Measurements from ENCODE around the gene CDH8. TPM values are rescaled to one million over a fixed set of nuclear protein-coding genes. Genes with fewer than 3 reads are reported as not detected.
A peak's percentile ranks its signal among the peaks of the same experiment; 100 is the strongest.
"Not testable (repeated sequence)": the region's sequence is repeated elsewhere in the genome, so short reads cannot be mapped to it uniquely, and the experiment has no call there.

The CDH8 gene
- total and polyA plus RNA-seq, 2 donors (not counting 1 experiment from before 2014, with no cell fraction given): not detected

GRCh38 chr16:61791464-61791863 lies 244.8 kb downstream of the CDH8 start:
- no peak overlapping the region for H3K9ac ChIP-seq (ENCODE audit: insufficient read depth, low read length)

GRCh38 chr16:61781855-61782254 lies 254.4 kb downstream of the CDH8 start:
- H3K27me3 ChIP-seq (ENCODE audit: control insufficient read depth, insufficient read depth, low read length); H3K4me2 ChIP-seq (ENCODE audit: extremely low read depth, insufficient read depth, low read length); H3K9me3 ChIP-seq (ENCODE audit: control insufficient read depth, insufficient read depth, low read depth, low read length); H2AFZ ChIP-seq (ENCODE audit: low read length); H3K79me2 ChIP-seq (ENCODE audit: control insufficient read depth, insufficient read depth, low read length); H3K4me3 ChIP-seq (replicated peaks in 1 of 4; ENCODE audit: control extremely low read depth in 1 of 4, insufficient read depth in 1 of 4, low read depth in 3 of 4, low read length in 4 of 4); H3K4me1 ChIP-seq (ENCODE audit: control insufficient read depth, extremely low read depth, insufficient read depth, low read length); H3K9ac ChIP-seq (ENCODE audit: insufficient read depth, low read length); H3K36me3 ChIP-seq (ENCODE audit: control insufficient read depth, insufficient read depth, low read length); DNase-seq (ENCODE audit: low read depth in 2 of 2); H4K20me1 ChIP-seq (ENCODE audit: control insufficient read depth, extremely low read depth, insufficient read depth, low read length); H3K27ac ChIP-seq (ENCODE audit: insufficient read depth, low read length): not testable (repeated sequence)

More at GRCh38 chr16:61791464-61791863, 244.8 kb downstream of the CDH8 start:
- no peak overlapping the region for H3K4me3 ChIP-seq (replicated peaks in 1 of 4; ENCODE audit: control extremely low read depth in 1 of 4, insufficient read depth in 1 of 4, low read depth in 3 of 4, low read length in 4 of 4)
- no peak overlapping the region for H2AFZ ChIP-seq (ENCODE audit: low read length)
- peak in 1 of 2 donors; percentile 60 for DNase-seq (ENCODE audit: low read depth in 2 of 2)
- no peaks in the 10 kb centered on the region for H4K20me1 ChIP-seq (ENCODE audit: control insufficient read depth, extremely low read depth, insufficient read depth, low read length)
- H3K9me3 ChIP-seq (ENCODE audit: control insufficient read depth, insufficient read depth, low read depth, low read length): no peaks in the 10 kb centered on the region
- H3K4me1 ChIP-seq (ENCODE audit: control insufficient read depth, extremely low read depth, insufficient read depth, low read length): no peaks in the 10 kb centered on the region
- H3K27ac ChIP-seq (ENCODE audit: insufficient read depth, low read length): no peak overlapping the region
- H3K27me3 ChIP-seq (ENCODE audit: control insufficient read depth, insufficient read depth, low read length): no peaks in the 10 kb centered on the region
- TF ChIP-seq CTCF (conservative IDR thresholded peaks at IDR 0.05 in 1 of 2, IDR thresholded peaks at IDR 0.05 in 1 of 2; ENCODE audit: low read depth in 1 of 2, low read length in 2 of 2) (no peak), EZH2 (IDR thresholded peaks at IDR 0.05; ENCODE audit: low read length, missing control alignments) (no peak)
- H3K4me2 ChIP-seq (ENCODE audit: extremely low read depth, insufficient read depth, low read length): no peak overlapping the region
- H3K36me3 ChIP-seq (ENCODE audit: control insufficient read depth, insufficient read depth, low read length): no peaks in the 10 kb centered on the region
- H3K79me2 ChIP-seq (ENCODE audit: control insufficient read depth, insufficient read depth, low read length): no peaks in the 10 kb centered on the region

GRCh38 chr16:61780161-61780560 lies 256.1 kb downstream of the CDH8 start:
- no peak for DNase-seq (ENCODE audit: low read depth in 2 of 2)
- H3K9ac ChIP-seq (ENCODE audit: insufficient read depth, low read length): no peak overlapping the region
- no peaks in the 10 kb centered on the region for H3K79me2 ChIP-seq (ENCODE audit: control insufficient read depth, insufficient read depth, low read length)
- no peaks in the 10 kb centered on the region for H3K9me3 ChIP-seq (ENCODE audit: control insufficient read depth, insufficient read depth, low read depth, low read length)
- no peak overlapping the region for H2AFZ ChIP-seq (ENCODE audit: low read length)
- H3K4me1 ChIP-seq (ENCODE audit: control insufficient read depth, extremely low read depth, insufficient read depth, low read length): no peaks in the 10 kb centered on the region
- H3K36me3 ChIP-seq (ENCODE audit: control insufficient read depth, insufficient read depth, low read length): no peaks in the 10 kb centered on the region
- H3K4me2 ChIP-seq (ENCODE audit: extremely low read depth, insufficient read depth, low read length): no peak overlapping the region
- H4K20me1 ChIP-seq (ENCODE audit: control insufficient read depth, extremely low read depth, insufficient read depth, low read length): no peaks in the 10 kb centered on the region
- TF ChIP-seq CTCF (conservative IDR thresholded peaks at IDR 0.05 in 1 of 2, IDR thresholded peaks at IDR 0.05 in 1 of 2; ENCODE audit: low read depth in 1 of 2, low read length in 2 of 2) (no peak), EZH2 (IDR thresholded peaks at IDR 0.05; ENCODE audit: low read length, missing control alignments) (no peak)
- H3K4me3 ChIP-seq (replicated peaks in 1 of 4; ENCODE audit: control extremely low read depth in 1 of 4, insufficient read depth in 1 of 4, low read depth in 3 of 4, low read length in 4 of 4): no peak overlapping the region
- H3K27ac ChIP-seq (ENCODE audit: insufficient read depth, low read length): no peak overlapping the region
- no peaks in the 10 kb centered on the region for H3K27me3 ChIP-seq (ENCODE audit: control insufficient read depth, insufficient read depth, low read length)
